ENCODE results near the gene CTSF.

- TF ChIP-seq CTCF (IDR thresholded peaks at IDR 0.05): no peak
- no peak for TF ChIP-seq POLR2AphosphoS5 (IDR thresholded peaks at IDR 0.05)
- no peak for TF ChIP-seq POLR2A (IDR thresholded peaks at IDR 0.05)
Measured at GRCh38 chr11:66570079-66570849, 1.9 kb upstream of the CTSF start.

All from suprapubic skin (tissue), 4 donors.